Mucosa of rectum (tissue), 2 donors: ENCODE results near the gene HDAC11.
A peak's percentile ranks its signal among the peaks of the same experiment; 100 is the strongest.

Experiments
- H3K27ac ChIP-seq, 2 donors: one replicate each; pipeline ENCODE4 v1.7.0; 2013; ENCODE audit warnings: inconsistent platforms in 2 of 2, low read depth in 2 of 2, low read length in 2 of 2
- H3K27me3 ChIP-seq, 2 donors: one replicate each; pipeline ENCODE4 v1.7.0; 2013; ENCODE audit warnings: low read length in 2 of 2; ENCODE audit not compliant: control insufficient read depth in 2 of 2, insufficient read depth in 2 of 2
- H3K36me3 ChIP-seq, 2 donors: one replicate each; pipeline ENCODE4 v1.7.0; 2013; ENCODE audit warnings: low read length in 2 of 2; ENCODE audit not compliant: control insufficient read depth in 2 of 2, insufficient read depth in 2 of 2
- H3K4me1 ChIP-seq, 2 donors: one replicate each; pipeline ENCODE4 v1.7.0; 2013; ENCODE audit warnings: low read length in 2 of 2, mild to moderate bottlenecking in 1 of 2; ENCODE audit not compliant: control insufficient read depth in 2 of 2, insufficient read depth in 2 of 2
- H3K4me3 ChIP-seq, 2 donors: one replicate each; pipeline ENCODE4 v1.7.0; 2013; ENCODE audit warnings: low read length in 2 of 2
- H3K9ac ChIP-seq, 2 donors: one replicate each; pipeline ENCODE4 v1.7.0; 2013; ENCODE audit warnings: low read length in 2 of 2, low read depth in 1 of 2, mild to moderate bottlenecking in 1 of 2
- H3K9me3 ChIP-seq, 2 donors: one replicate each; pipeline ENCODE4 v1.7.0; 2013; ENCODE audit warnings: low read length in 2 of 2; ENCODE audit not compliant: control insufficient read depth in 2 of 2
- donor health status: healthy.
- donor health status: Normal muscosa, but diverticular disease.

HDAC11 gene

DNA sequence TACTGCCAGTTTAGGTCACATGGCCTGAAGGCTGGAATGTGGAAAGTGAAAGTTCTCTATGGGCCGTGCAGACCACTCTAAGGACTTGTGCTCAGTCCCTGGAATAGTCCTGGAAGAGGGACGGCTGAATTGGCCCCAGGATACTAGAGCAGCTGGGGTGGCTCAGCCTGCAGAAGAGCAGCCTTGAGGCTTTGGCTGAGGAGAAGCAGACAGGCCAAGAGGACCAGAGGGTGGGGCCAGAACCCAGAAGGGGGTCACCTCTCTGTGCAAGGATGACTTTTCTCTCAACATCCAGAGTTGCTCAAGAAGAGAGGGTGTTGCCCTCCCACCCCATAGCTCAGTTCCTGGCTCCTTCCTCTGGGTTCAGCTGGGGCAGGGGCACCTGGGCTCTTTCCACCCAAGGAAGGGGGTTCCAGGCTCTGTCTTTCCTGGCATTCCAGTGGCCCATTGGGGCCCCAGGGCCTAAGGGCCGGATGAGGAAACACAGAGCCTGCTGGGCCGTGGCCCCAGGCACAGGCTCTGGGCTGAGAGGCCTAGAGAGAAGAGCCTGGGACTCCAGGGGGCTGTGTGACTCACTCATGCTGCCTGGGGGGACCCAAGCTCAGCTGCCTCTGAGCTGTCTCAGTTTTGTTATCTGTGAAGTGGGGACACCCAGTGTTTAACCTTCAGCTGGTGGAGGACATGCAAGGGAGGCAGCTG is 60.3 kb downstream of the HDAC11 start:
- H3K9me3 ChIP-seq = no peaks in the 10 kb centered on the region
- H3K4me3 ChIP-seq = no peak overlapping the region
- no peaks in the 10 kb centered on the region for H3K27me3 ChIP-seq
- H3K4me1 ChIP-seq = no peaks in the 10 kb centered on the region
- no peak overlapping the region for H3K27ac ChIP-seq
- no peaks in the 10 kb centered on the region for H3K36me3 ChIP-seq
- H3K9ac ChIP-seq = no peak overlapping the region

DNA sequence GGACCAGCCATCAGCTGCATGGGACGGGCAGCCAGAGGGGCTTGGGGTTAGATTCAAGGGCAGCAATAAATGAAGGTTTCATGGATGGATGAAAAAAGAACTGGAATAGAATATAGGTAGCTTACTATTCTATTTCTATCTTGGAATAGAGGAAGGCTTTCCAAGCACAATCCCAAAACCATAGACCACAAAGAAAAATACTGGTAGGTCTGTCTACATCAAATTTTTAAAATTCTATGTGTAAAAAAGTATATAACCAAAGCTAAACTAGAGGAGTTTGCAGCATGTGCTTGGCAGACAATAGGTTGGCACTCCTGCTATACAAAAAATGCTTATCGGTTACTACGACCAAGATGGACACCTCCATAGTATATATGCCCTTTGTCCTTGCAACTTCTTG is 61.6 kb downstream of the HDAC11 start:
- H3K4me3 ChIP-seq = no peak overlapping the region
- no peaks in the 10 kb centered on the region for H3K36me3 ChIP-seq
- H3K9me3 ChIP-seq = no peaks in the 10 kb centered on the region
- H3K27me3 ChIP-seq = no peaks in the 10 kb centered on the region
- no peak overlapping the region for H3K9ac ChIP-seq
- H3K4me1 ChIP-seq = no peaks in the 10 kb centered on the region
- no peak overlapping the region for H3K27ac ChIP-seq

DNA sequence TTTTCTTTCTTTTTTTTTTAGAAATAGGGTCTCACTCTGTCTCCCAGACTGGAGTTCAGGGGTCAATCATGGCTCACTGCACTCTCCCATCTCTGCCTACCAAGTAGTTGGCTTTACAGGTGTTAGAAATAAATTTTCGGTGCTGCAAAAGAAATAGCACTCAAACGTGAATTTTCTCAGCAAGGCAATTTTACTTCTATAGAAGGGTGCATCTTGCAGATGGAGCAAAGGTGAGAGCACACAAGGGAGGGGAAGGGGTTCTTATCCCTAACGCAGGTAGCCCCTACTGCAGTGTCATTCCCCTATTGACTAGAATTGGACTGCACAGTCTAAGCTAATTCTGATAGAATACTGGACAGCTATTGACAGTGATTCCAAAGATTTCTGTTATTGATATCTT is 62.0 kb downstream of the HDAC11 start:
- no peaks in the 10 kb centered on the region for H3K27me3 ChIP-seq
- no peaks in the 10 kb centered on the region for H3K4me1 ChIP-seq
- no peak overlapping the region for H3K9ac ChIP-seq
- H3K36me3 ChIP-seq = no peaks in the 10 kb centered on the region
- H3K27ac ChIP-seq = no peak overlapping the region
- no peak overlapping the region for H3K4me3 ChIP-seq
- no peaks in the 10 kb centered on the region for H3K9me3 ChIP-seq

DNA sequence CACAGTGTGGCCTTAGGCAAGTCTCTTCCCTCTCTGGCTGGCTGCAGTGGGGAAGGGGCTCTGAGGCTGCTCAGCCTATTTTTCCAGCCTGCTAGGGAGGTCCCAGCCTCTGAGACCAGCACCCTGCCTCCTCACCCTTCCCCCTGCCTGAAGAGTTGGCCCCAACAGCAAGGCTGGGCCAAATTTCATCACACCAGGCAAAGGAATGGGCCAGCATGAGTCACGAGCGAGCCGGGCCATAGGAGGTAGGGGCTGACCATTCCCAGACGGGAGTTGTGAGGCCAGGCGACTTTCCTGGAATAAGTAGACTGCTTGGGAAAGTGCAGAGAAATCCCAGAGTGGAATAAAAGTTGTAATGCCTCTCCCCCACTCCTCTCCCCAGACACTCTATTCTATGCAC is 63.1 kb downstream of the HDAC11 start:
- Histone ChIP-seq H3K4me1 (peaks cover 0 to under 1% of the 10 kb centered on the region in 2 donors), H3K36me3 (no peaks in the 10 kb centered on the region), H3K27ac (peak overlapping the region in 1 of 2 donors; percentile 23), H3K27me3 (peaks cover 2 to 3% of the 10 kb centered on the region in 2 donors), H3K4me3 (no peak overlapping the region), H3K9ac (no peak overlapping the region), H3K9me3 (no peaks in the 10 kb centered on the region)

DNA sequence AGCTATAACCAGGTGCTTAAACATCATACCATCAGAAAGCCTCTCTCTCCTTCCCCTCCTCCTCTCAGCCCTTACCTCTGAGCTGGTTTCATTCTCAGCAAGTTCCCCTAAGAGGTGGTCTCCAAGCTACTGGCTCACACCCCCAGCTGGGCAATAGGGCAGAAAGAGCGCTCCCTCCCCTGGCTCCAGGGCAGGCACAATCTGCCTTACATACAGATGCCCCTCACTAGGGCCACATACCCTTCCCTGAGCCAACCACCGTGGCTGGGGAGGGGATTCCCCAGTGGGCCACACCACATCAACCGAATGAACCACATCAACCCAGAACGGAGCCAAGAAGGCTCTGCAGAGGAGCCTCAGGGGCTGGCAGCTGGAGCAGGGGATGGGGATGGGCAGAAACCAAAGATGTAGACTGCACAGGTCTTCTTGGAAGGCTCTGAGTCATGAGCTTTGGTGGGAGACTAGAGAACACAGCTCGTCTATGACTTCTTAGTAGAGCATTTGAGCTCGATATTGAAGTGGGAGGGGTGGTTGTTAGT is 64.3 kb downstream of the HDAC11 start:
- Histone ChIP-seq H3K27ac (no peak overlapping the region), H3K27me3 (peaks cover 5 to 6% of the 10 kb centered on the region in 2 donors), H3K4me3 (no peak overlapping the region), H3K4me1 (peaks cover 4% of the 10 kb centered on the region in 2 donors), H3K9me3 (no peaks in the 10 kb centered on the region), H3K36me3 (no peaks in the 10 kb centered on the region), H3K9ac (no peak overlapping the region)

DNA sequence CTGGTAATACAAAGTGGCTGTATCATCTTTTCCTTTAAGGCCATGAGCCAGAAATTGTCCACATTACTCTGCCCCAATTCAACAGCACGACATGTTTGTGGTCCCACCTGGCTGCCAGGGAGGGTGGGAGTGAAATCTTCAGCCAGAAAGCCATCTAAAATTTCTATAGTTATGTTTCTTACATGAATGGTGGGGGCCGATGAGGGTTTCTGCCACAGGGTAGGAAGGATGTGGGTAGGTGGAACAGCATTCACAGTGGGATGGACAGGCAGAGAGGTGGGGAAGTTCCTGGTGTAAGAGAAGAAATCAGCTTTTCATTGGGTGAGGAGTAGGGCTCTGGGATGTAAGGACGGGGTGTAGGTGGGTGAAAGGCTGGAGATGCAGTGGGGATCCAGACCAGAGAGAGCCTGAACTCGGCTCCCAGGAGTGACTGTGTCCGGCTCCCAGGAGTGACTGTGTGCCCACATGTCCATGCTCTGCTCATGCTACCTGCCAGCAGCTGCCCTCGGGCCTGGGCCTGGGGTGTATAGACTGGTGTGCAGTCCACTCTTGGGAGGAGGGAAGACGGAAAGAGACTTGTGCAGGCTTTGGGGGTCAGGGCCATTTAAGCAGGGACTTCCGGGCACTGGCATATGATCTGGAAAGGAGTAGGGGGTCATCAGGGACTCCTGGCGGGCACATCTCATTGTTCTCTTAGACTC is 65.0 kb downstream of the HDAC11 start:
- H3K4me3 ChIP-seq = no peak overlapping the region
- H3K27me3 ChIP-seq = peaks cover 9% of the 10 kb centered on the region in 2 donors
- no peak overlapping the region for H3K9ac ChIP-seq
- peaks cover 4% of the 10 kb centered on the region in 2 donors for H3K4me1 ChIP-seq
- no peak overlapping the region for H3K27ac ChIP-seq
- H3K9me3 ChIP-seq = no peaks in the 10 kb centered on the region
- H3K36me3 ChIP-seq = no peaks in the 10 kb centered on the region

DNA sequence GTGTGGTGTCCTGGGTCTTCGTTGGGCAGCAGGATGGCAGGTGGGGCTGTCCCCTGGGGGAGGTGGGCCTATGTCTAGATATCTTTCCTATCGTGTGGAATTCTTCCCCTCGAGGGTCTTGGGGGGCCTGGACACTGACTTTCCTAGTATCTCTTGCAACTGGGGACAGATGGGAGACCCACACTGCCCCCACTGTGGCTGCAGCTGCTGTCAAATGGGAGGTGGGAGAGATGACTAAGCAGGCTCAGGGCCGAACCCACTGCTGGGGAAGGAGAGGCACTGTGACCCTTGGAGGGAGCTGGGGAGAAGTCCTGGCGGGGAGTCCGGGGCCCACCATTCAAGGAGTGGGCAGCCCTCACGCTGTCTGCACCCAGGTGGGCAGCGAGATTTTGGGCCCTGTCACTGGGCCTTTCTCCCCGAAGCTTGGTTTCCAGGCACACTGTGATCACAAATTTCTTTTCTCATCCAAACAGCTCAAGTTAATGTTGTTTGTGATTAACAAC is 65.9 kb downstream of the HDAC11 start:
- H3K27ac ChIP-seq = no peak overlapping the region

DNA sequence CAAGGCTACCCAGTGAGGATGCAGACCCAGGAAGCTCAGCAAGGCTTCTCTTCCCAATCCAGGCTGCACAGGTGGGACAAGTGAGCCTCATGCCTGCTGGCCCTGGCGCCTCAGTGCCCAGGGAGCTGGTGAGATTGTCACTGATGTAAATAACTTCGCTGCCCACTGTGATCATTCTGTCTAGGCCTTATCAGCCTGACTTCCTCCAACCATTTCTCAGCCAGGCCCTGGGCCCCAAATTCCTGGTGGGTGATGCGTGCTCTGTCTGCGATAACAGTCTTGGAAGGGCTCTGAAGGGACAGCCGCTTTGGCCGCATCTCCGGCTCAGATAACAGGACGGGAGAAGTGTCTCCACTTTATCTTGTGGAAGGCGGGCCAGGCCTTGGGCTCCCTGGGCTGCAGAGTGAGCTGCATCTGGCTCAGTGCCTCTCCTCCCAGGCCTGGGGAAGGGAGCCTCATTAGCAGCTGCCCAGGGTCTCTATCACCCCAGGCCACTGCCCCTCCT is 66.6 kb downstream of the HDAC11 start:
- H3K4me3 ChIP-seq = no peak overlapping the region
- peaks cover 4% of the 10 kb centered on the region in 2 donors for H3K4me1 ChIP-seq
- H3K27me3 ChIP-seq = peaks cover 9 to 12% of the 10 kb centered on the region in 2 donors
- H3K9me3 ChIP-seq = no peaks in the 10 kb centered on the region
- H3K27ac ChIP-seq = no peak overlapping the region
- H3K9ac ChIP-seq = no peak overlapping the region
- H3K36me3 ChIP-seq = no peaks in the 10 kb centered on the region

More for the DNA sequence above, 65.9 kb downstream of the HDAC11 start:
- Histone ChIP-seq H3K4me3 (no peak overlapping the region), H3K27me3 (peaks cover 9% of the 10 kb centered on the region in 2 donors), H3K36me3 (no peaks in the 10 kb centered on the region), H3K4me1 (peaks cover 4% of the 10 kb centered on the region in 2 donors), H3K9ac (no peak overlapping the region), H3K9me3 (no peaks in the 10 kb centered on the region)

DNA sequence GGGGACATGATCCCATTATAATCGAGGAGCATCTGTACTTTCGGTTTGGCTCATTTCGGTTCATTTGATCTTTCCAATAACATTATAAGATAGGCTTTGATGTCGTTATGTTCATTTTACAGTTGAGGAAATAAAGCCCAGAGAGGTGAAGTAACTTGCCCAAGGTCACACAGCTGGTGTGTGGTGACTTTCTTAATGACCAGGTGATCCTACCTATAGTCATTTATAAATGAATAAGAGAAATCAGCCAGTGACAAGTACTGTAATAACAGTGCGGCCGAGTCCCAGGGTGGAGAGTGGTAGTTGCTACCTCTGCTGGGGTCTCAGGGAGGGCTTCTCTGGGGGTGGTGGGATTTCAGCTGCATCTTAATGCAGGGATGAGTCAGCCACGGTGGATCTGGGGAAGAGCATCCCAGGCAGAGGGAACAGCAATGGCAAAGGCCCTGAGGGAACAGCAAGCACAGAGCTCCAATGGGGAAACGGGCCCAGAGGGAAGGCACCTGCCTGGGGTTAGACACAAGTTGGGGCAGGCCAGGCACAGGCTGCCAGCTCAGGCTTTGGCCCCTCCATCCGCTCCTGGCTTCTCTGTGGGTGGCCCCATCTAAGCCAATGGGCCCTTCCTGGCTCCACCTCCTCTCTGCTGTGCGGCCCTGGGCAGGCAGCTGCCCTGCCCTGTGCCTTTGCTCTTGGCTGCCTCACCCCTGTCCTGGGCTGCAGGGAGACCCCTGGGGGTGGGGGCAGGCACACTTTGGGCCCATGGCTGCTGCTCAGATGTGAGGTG is 67.7 kb downstream of the HDAC11 start:
- Histone ChIP-seq H3K27me3 (peaks cover 9 to 12% of the 10 kb centered on the region in 2 donors), H3K4me3 (no peak overlapping the region), H3K9ac (no peak overlapping the region), H3K27ac (no peak overlapping the region), H3K4me1 (peaks cover 4% of the 10 kb centered on the region in 2 donors), H3K9me3 (no peaks in the 10 kb centered on the region), H3K36me3 (no peaks in the 10 kb centered on the region)
